ENCODE results near the gene IL34. TPM values are rescaled to one million over a fixed set of nuclear protein-coding genes. Genes with fewer than 3 reads are reported as not detected.

IL34 gene
- total RNA-seq, 4 donors from 2014 or later, result 1.1 to 1.4 TPM; not detected in 2

Other genes starting within 250 kb of the IL34 start
- 10 to 100 TPM in 2 of 4 donors, 1 to 10 TPM in 2; 2.6 to 16.5 (median 8.5) TPM for gene ST3GAL2, start 207.5 kb upstream of the IL34 start, total RNA-seq
- 10 to 100 TPM; 38.5 to 62.7 (median 43.1) TPM for gene FCSK, start 192.0 kb upstream of the IL34 start, total RNA-seq
- 100 to 1,000 TPM in 1 of 4 donors, 10 to 100 TPM in 3; 55.4 to 200 (median 64.0) TPM for gene COG4, start 123.0 kb upstream of the IL34 start, total RNA-seq
- 100 to 1,000 TPM in 1 of 4 donors, 10 to 100 TPM in 3; 59.5 to 135 (median 72.8) TPM for gene SF3B3, start 122.7 kb upstream of the IL34 start, total RNA-seq
- 100 to 1,000 TPM in 1 of 4 donors, 10 to 100 TPM in 3; 13.9 to 149 (median 33.8) TPM for gene MTSS2, start 39.5 kb downstream of the IL34 start, total RNA-seq
- 100 to 1,000 TPM in 1 of 4 donors, 10 to 100 TPM in 3; 37.2 to 270 (median 64.3) TPM for gene VAC14, start 154.6 kb downstream of the IL34 start, total RNA-seq

Measured in transverse colon (tissue), 4 donors.